ENCODE data around the gene FZD4.
"Not testable (repeated sequence)": the region's sequence is repeated elsewhere in the genome, so short reads cannot be mapped to it uniquely, and the experiment has no call there.

The FZD4 gene

DNA sequence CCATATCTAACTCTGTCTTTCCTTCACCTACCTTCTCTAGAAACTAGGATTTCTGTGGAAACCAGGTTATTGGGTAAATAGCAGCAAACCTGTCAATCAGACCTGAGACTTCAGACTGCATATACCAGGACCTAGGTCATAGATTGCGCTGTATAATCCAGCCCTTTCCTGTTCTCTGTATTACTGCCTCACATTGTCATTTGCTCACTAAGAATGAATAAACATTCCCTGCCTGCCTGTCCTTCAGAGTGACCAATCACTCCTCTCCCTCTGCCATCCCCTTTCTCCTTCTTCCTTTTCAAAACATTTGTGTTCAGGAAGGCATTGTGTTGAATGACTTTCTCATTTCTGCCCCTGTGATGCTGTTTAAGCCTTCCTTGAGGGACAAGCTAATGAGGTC lies 14.1 kb upstream of the FZD4 start:
- TF ChIP-seq, protein P1, sequence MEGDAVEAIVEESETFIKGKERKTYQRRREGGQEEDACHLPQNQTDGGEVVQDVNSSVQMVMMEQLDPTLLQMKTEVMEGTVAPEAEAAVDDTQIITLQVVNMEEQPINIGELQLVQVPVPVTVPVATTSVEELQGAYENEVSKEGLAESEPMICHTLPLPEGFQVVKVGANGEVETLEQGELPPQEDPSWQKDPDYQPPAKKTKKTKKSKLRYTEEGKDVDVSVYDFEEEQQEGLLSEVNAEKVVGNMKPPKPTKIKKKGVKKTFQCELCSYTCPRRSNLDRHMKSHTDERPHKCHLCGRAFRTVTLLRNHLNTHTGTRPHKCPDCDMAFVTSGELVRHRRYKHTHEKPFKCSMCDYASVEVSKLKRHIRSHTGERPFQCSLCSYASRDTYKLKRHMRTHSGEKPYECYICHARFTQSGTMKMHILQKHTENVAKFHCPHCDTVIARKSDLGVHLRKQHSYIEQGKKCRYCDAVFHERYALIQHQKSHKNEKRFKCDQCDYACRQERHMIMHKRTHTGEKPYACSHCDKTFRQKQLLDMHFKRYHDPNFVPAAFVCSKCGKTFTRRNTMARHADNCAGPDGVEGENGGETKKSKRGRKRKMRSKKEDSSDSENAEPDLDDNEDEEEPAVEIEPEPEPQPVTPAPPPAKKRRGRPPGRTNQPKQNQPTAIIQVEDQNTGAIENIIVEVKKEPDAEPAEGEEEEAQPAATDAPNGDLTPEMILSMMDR (conservative IDR thresholded peaks at IDR 0.05): no peak
- no peak overlapping the region for H3K27ac ChIP-seq

DNA sequence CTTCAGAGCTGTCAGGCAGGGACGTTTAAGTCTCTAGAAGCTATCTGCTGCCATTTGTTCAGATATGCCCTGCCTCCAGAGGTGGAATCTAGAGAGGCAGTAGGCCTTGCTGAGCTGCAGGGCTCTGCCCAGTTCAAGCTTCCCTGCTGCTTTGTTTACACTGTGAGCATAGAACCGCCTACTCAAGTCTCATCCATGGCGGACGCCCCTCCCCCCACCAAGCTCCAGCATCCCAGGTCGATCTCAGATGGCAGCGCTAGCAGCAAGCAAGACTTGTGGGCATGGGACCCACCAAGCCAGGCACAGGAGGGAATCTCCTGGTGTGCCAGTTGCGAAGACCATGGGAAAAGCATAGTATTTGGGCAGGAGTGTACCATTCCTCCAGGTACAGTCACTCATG lies 12.4 kb upstream of the FZD4 start:
- H3K27ac ChIP-seq: not testable (repeated sequence)

DNA sequence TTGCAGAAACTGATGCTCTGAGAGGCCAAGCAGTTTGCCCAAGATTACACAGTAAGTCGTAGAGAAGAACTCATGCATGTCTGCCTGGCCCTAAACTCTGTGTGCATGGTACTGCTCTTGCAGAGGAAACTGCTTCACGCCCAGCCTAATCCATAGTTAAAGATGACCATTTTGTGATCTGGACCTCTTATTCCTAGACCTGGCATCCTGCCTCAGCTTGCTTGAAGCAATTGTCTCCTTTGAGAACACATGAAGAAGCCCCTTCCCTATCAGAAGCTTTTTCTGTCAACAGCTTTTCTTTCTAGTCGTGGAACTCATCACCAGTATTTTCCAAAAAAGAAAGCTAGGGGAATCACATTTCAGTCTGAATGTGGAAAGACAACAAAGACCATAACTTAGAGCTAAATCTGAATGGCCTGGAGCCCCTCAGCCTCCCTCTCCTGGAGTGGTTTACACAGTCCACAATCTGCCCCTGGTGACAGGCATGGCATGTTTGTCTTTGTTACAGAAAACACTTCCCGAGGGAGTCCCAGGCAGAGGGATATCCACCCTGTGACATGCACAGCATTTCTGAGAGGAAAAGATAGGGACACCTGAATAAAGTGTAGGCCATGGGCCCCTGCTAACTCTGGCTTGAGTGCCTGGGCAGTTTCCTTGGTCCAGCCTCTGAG lies 2.9 kb upstream of the FZD4 start:
- TF ChIP-seq, protein P1 (conservative IDR thresholded peaks at IDR 0.05): no peak
- H3K27ac ChIP-seq: no peak overlapping the region

DNA sequence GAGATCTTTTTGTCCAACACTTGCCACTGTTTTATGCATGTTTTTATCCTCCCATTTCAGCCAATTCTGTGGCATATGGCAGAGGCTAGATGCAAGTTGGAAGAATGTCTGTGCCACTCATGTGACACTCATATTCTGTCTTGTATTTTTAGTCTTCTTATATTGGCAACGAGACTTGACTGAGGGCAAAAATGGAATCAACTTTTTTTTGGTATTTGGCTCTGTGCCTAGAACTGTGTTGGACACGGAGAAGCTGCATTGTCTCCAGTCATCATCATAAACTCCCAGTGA lies 1.7 kb upstream of the FZD4 start:
- peak overlapping the region; percentile 94 for H3K27ac ChIP-seq
- TF ChIP-seq, protein P1 (conservative IDR thresholded peaks at IDR 0.05): no peak

DNA sequence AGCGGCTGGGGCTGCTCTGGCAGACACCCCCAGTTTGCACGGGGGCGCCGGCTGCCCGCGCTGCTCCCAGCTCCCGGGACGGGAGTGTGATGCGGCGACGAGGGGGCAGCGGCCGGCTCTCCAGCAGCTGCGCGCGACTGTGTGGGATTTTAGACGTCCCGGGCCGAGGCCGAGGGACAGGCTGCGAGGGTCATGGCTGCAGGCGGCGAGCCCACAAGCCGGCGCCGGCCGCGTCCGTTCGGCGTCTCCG lies 159 bp downstream of the FZD4 start:
- peak overlapping the region; percentile 94 for H3K27ac ChIP-seq
- TF ChIP-seq, protein P1 (conservative IDR thresholded peaks at IDR 0.05): no peak

DNA sequence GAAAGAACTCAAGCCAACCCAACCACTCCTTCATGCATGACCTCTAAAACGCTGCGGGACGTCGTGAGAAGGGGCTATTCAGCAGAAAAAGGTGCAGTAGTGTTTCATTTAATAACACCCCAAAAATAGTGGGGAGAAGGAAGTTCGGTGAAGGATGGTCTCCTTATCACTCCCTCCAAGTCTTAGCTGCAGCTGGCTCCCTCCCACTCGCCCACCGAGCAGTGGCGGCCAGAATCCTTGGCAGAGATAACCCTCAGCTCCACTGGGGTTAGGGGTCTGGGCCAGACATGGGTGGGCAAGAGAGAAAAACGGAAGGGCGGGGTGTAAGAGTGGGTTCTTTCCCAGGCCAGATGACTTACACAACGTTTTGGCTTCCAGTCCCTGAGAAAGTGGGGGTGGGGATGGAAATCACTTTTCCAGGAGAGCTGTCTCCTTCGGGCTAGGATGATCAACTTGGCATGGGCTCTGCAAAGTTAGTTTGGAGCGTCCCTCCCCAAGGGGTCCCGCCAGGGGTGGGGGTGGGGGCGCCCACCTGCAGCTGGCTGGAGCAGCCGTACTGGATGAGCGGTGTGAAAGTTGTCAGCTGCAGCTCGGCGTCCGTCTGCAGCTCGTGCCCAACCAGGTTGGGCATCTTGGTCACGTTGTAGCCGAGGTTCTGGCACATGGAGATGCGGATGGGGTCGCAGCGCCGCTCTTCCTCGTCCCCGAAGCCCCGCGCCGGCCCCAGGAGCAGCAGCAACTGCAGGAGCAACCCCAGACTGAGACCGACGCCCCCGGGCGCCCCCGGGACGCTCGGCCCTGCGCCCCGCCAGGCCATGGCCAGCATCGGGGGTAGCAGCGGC lies 705 bp downstream of the FZD4 start:
- peak overlapping the region; percentile 94 for H3K27ac ChIP-seq
- TF ChIP-seq, protein P1 (conservative IDR thresholded peaks at IDR 0.05): no peak

DNA sequence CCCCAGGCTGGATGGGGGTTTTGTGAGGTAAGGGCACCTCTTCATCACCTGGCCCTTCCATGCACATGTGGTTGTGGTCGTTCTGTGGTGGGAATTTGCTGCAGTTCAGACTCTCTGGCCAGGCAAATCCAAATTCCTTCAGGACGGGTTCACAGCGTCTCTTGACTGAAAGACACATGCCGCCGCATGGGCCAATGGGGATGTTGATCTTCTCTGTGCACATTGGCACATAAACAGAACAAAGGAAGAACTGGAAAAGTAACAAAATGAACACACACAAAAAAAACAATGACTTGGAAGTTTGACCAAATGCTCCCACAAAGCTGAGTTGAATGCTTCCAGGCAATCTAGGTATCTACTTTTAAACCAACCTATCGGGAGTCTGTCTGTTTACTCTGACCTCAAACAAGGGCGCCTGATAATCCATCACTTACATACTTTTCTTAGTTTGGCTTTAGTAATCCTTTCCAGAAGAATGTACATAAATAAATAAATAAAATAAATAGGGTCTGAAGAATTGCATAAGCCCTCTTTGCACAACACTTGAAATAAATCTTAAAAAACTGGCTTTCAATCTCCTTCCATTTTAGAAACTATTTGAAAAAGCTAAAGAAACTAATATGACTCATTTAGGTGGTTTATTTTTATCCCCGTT lies 2.8 kb downstream of the FZD4 start:
- H3K27ac ChIP-seq: peak overlapping the region; percentile 94
- TF ChIP-seq, protein P1 (conservative IDR thresholded peaks at IDR 0.05): no peak

DNA sequence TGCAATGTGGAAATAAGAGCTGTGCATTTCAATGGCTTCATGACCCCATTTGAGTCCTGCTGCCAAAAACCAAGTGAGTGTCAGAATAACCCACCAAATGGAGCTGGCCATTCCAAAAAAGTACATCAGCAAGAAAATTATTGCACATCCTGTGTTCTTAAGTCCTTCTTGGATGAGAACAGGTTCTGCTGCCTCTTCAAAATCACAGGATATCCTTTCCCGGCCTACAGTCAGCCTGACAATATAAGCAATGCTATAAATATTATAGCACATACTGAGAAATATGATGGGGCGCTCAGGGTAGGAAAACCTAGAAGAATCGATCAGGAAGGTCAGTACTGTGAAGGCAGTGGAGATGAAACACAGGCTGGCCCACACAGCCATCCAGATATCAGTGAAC lies 3.5 kb downstream of the FZD4 start:
- TF ChIP-seq, protein P1 (conservative IDR thresholded peaks at IDR 0.05): no peak

More for the DNA sequence above, 3.5 kb downstream of the FZD4 start:
- peak overlapping the region; percentile 94 for H3K27ac ChIP-seq
